GM13976 (cell line): Measurements from ENCODE around the gene IFNLR1.

Experiments
- DNase-seq: peaks from one replicate; pipeline ENCODE4 v3.0.0; 2012; ENCODE audit warnings: low spot score
- CTCF ChIP-seq: IDR thresholded peaks from 2 replicates; pipeline ENCODE4 v1.5.1; 2012; ENCODE audit warnings: borderline replicate concordance, mild to moderate bottlenecking; ENCODE audit not compliant: insufficient read depth; ENCODE audit errors: extremely low read depth, missing control alignments, control extremely low read depth
- in situ Hi-C: fragments of 300-500 bp; cut with MboI; formaldehyde crosslinking; loops from one replicate; pipeline ENCODE4 v1.12.0; 2022; ENCODE audit warnings: low sequenced_read_pairs, mixed read lengths, inconsistent platforms; ENCODE audit not compliant: unreplicated experiment

Gene IFNLR1

GRCh38 chr1:24154215-24154614 is 32.9 kb downstream of the IFNLR1 start:
- in situ Hi-C loops, result no loop called here
- no peak for TF ChIP-seq CTCF
- no peak for DNase-seq

- DNase-seq, result no peak
- TF ChIP-seq CTCF, result no peak
- in situ Hi-C loops, result no loop called here
These were observed 34.2 kb downstream of the IFNLR1 start for GRCh38 chr1:24152631-24153494.

GRCh38 chr1:24151175-24151533 is 35.9 kb downstream of the IFNLR1 start:
- DNase-seq, result no peak
- in situ Hi-C loops, result no loop called here
- no peak for TF ChIP-seq CTCF

- in situ Hi-C loops, result no loop called here
These were observed 36.6 kb downstream of the IFNLR1 start for GRCh38 chr1:24150234-24151174.

GRCh38 chr1:24149866-24150233 is 37.2 kb downstream of the IFNLR1 start:
- no peak for TF ChIP-seq CTCF
- in situ Hi-C loops, result no loop called here

More at GRCh38 chr1:24150234-24151174, 36.6 kb downstream of the IFNLR1 start:
- TF ChIP-seq CTCF, result peak; percentile 91
- DNase-seq, result peak; percentile 88

GRCh38 chr1:24147816-24148215 is 39.3 kb downstream of the IFNLR1 start:
- no peak for DNase-seq
- no peak for TF ChIP-seq CTCF
- in situ Hi-C loops, result no loop called here

More at GRCh38 chr1:24149866-24150233, 37.2 kb downstream of the IFNLR1 start:
- no peak for DNase-seq
